Fibroblast of peridontal ligament (primary cell): ENCODE data around the gene GAMT.

Experiments
- DNase-seq: peaks from one replicate; pipeline ENCODE4 v3.0.0-alpha.2; 2010; ENCODE audit errors: extremely low read depth

The GAMT gene

DNA sequence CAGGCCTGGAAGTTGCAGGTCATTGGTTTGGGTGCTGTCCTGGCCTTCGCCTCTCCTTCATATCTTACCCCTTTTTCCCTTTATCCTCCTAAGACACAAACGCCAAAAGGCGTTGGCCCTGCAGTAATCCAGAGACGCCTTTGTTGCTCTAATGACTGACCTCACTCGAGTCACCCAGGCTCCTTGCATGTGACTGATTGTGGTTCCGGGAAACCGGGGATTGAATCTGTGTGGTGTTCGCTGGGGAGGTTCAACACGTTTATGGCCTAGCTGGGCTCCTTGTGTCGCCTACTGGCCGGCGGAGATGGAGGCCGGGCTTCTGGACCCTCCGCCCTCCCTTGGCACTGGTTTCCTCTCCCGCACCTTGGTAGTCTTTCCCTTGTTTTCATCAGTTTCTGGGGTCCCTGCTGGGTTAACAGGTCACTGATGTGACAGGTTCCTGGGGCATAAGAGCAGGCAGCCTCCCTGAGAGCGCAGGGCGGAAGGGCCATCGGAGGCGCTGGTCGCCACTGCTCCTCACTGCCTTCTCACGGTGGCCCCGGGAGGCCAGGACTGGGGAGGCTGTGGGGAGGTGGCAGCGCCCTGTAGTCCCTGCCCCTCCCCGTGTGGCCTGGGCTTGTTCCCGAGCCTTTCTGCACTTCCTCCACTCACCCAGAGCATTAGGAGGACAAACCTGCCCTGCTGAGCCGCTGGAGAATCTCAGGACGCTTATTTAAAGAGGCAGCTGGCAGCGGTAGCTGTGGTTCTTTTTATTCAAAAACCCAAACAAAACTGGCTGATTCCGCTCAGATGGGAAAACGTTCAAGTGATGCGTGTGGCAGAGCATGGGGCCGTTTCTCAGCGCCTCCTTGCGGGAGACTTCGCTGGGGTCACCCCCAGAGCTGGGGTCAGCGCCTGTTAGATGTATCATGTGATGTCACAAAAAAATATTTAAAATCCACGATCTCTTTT, 35.7 kb downstream of the GAMT start:
- DNase-seq = no peak

DNA sequence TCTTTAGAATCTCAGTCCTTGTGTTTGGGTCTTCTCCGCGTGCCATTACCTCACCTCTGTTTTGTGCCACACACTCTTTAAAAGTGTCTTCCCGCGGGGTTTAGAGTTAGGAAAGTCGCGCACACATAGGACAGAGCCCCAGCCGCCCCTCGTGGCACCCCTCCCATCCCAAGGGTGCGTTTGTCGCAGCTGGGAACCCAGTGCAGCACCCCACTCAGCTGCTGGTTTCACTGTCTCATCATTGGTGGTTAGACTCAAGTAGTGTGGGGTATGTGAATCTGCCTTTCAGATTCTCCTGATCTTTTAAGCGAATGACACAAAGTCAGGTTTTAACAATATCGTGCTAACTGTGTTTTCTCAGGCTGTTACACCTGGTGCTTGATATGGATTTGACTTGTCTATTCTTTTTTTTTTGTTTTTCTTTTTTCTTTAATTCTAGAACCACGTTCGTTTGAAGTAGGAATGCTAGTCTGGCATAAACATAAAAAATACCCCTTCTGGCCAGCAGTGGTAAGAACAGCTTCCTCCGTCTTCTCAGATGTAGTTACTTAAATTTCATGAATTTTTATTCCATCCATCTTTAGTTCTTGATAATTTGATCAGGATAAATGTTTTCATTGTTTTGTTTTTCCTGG, 37.2 kb downstream of the GAMT start:
- DNase-seq = peak; percentile 32

GRCh38 chr19:1363599-1363998, 37.7 kb downstream of the GAMT start:
- no peak for DNase-seq

- no peak for DNase-seq
Measured at GRCh38 chr19:1362387-1363257, 38.7 kb downstream of the GAMT start.

DNA sequence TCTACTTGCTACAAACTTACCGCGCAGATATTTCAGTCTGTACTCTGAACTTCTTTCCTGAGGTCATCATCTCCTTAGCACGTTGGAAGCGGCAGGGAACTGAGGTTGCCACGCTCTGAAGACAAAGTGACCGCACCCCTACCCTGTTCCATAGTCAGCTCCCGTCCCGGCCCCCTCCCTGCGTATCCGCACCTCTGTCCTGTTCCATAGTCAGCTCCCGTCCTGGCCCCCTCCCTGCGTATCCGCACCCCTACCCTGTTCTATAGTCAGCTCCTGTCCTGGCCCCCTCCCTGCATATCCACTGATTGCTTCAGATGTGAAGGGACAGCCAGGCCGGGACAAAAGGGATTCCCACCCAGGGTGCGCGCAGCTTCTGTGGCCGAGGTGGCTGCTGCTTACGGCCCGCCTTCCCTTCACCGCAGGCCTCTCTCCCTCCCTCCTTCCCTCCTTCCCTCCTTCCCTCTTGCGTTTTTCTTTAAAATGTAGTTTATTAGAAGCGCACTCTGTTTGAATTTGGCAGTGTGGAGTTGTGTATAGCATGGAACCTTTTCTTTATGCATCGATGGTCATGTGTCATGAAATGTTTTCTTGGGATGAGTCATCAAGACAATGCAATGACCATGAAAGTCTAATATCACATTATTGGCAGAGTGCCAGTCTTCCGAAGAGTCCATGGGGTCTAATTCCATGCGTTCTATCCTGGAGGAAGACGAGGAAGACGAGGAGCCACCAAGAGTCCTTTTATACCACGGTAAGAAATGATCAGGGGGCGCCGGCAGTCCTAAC, 39.5 kb downstream of the GAMT start:
- DNase-seq = peak; percentile 75

- DNase-seq = peak; percentile 75
Measured at GRCh38 chr19:1360818-1361461, 40.4 kb downstream of the GAMT start.

- DNase-seq = no peak
Measured at GRCh38 chr19:1360126-1360817, 41.1 kb downstream of the GAMT start.

- DNase-seq = no peak
Measured at GRCh38 chr19:1357531-1358109, 43.7 kb downstream of the GAMT start.

- DNase-seq = peak; percentile 17
Measured at GRCh38 chr19:1356508-1356865, 44.9 kb downstream of the GAMT start.

DNA sequence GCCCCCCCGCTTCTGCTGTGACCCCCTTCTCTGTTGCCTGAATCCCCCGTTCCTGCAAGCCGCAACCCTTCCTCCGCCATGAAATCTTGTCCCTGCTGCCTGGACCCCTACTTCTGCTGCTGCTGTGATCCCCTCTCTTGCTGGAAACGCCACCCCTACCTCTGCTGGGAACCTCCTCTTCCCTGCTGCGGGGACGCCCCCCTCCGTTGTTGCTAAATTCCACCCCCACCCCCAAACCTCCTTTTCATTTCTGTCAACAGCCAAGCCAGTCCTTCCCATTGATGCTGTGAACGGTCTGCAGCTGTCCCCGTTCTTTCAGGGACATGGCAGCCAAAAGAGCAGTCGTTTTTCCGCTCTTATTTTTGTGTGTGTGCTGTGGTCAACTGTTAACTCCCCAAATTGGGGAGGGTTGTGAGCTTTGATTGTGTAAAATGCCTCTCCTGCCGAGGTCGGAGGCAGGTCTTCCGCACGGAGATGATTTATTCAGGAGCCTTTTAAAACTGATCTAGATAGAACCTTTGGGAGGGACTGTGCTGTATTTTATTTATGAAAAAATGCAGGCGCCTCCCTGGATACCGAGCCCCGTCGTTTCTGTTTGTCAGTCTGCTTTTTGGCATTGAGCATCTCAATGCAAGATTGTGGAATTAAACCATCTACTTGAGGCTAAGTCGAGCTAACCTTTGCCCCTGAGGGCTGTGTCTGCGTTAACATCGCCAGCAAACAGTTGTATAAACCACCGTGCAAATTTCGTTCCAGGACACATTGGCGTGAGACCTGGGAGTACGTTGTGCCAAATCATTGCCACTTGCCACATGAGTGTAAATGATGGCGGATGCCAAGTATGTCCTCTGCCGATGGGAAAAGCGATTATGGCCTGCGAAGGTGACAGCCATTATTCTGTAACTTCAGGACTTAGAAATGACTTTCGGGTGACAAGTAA, 45.5 kb downstream of the GAMT start:
- DNase-seq = peak; percentile 12

DNA sequence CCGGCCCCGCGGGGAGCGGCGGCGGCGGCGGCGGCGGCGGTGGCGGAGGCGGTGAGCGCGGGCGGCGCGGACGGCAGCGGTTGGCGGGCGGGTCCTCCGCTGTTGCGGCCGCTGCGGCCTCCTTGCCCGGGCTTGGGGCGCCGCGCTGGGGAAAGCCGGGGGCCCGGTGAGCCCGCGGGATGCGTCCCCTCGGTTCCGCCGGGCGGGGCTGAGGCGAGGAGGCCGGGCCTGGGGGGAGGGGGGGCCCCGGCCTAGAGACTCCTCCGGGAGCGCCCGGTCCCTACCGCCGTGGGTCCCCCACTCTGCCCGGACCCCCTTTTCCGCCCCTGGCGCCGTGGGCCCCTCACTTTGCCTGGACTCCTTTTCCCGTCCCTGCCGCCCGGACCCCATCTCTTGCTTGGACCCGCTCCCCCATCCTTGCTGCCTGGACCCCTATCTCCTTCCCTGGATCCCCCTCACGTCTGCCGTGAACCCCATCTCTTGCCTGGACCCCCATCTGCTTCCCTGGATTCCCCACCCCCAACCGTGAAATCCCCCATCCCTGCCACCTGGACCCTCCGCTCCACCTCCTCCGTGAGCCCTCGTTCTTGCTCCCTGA, 46.3 kb downstream of the GAMT start:
- no peak for DNase-seq

GRCh38 chr19:1353144-1353543, 48.2 kb downstream of the GAMT start:
- no peak for DNase-seq

DNA sequence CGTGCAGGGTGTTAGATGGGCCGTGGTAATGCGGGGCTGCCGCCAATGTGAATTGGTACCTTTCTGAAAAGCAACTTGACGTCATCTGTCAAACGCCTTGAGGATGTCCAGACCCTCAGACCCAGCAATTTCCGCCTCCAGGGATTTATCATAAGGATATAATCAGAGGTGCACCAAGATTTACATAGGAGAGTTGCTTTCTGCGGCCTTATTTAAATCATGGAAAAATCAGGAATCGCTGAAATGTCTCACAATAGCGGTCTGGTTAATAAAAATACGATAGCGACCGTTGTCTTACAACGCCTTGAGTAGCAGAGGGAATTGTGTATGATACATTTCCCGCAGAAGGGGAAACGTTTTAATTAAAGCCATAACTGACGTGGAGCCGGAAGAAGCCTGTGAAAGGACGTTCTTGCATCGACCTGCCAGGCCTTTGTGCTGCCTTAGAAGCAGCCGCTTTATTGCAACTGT, 49.9 kb downstream of the GAMT start:
- DNase-seq = no peak

GRCh38 chr19:1350867-1351266, 50.5 kb downstream of the GAMT start:
- DNase-seq = no peak

DNA sequence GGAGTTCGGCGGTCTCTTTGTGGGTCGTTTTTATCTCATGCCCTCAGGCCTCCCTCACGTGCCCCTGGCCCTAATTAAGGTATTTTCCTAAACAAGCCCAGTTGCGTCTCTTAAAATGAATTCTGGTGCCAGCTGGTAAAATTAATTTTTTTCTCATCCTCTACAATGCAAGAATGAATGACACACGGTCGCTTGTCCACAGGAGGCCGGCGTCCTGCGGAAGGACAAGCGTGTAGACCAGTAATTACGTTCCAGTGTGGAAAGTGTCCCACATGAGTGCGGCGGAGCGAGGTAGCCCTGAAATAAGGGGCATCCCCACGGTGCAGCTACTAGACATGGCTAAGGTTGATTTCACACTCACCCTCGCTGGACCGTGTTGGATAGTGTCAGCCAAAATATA, 52.1 kb downstream of the GAMT start:
- DNase-seq = no peak
